Sigmoid colon (tissue), 4 donors: ENCODE measurements around the gene TXNDC2.
"Not testable (repeated sequence)": the region's sequence is repeated elsewhere in the genome, so short reads cannot be mapped to it uniquely, and the experiment has no call there.

Experiments used
- CTCF ChIP-seq, 4 experiments: fragments of 450-650 bp in 3 of 4; fragments of 200-600 bp in 1 of 4; IDR thresholded peaks; one replicate each; pipeline ENCODE4 v1.5.1; 2016 to 2019; ENCODE audit warnings: antibody characterized with exemption in 4 of 4, mild to moderate bottlenecking in 3 of 4, moderate library complexity in 2 of 4
- POLR2AphosphoS5 ChIP-seq, 4 donors: sonication (generic); formaldehyde crosslinking; IDR thresholded peaks; one replicate each; pipeline ENCODE4 v1.6.1; 2017; ENCODE audit warnings: antibody characterized with exemption in 4 of 4

GRCh38 chr18:9912285-9912684, 26.5 kb downstream of the TXNDC2 start:
- not testable (repeated sequence) for TF ChIP-seq CTCF, POLR2AphosphoS5 (IDR thresholded peaks at IDR 0.05)
